GM18858 (cell line): ENCODE results near the gene MAPRE3.
A peak's percentile ranks its signal among the peaks of the same experiment; 100 is the strongest.

Source experiments
- ATAC-seq: cut with Tn5 transposase; IDR thresholded peaks from one replicate; pipeline ENCODE4 v1.9.1; 2021; ENCODE audit not compliant: unreplicated experiment

Gene MAPRE3

DNA sequence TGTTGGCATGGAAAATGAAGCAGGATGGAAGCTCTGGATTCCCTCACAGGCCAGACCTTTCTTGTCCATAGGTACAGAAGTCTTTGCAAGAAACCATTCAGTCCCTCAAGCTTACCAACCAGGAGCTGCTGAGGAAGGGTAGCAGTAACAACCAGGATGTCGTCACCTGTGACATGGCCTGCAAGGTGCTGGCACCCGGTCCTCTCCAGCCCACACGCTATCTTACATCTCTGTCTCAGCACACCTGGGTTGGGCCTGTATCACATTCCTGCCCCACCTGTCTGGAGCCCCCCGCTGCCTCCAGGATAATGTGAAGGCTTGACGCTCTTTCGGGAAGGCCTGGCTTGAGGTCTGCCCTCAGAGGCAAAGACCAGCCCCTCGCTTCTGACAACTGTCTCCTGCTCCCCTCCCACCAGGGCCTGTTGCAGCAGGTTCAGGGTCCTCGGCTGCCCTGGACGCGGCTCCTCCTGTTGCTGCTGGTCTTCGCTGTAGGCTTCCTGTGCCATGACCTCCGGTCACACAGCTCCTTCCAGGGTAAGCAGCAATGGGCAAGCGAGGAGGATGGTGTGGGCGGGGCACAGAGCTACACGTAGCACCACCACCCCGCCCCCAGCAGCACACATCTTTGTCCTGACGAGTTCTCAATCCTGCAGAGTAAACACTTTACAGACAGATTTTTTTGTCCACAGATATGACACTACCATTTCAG lies 68.3 kb downstream of the MAPRE3 start:
- ATAC-seq: no peak

DNA sequence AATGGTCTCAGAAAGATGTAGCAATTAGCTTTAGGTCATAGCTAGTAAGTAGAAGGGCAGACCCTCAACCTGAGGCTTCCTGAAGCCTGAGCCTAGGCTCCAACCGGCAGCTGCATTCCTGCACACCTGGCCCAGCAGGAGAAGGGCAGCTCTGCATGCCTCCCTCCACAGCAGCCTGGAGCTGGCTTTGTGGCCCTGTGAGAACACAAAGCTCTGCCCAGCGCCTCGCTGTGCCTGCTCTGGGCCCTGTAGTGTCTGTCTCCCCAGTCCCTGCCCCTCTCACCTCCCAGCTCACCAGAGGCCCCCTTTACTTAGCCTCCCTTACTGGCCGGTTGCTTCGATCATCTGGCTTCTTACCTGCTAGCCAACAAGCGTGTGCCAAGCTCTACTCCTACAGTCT lies 69.0 kb downstream of the MAPRE3 start:
- ATAC-seq: no peak

GRCh38 chr2:27039871-27040270 lies 69.4 kb downstream of the MAPRE3 start:
- no peak for ATAC-seq

DNA sequence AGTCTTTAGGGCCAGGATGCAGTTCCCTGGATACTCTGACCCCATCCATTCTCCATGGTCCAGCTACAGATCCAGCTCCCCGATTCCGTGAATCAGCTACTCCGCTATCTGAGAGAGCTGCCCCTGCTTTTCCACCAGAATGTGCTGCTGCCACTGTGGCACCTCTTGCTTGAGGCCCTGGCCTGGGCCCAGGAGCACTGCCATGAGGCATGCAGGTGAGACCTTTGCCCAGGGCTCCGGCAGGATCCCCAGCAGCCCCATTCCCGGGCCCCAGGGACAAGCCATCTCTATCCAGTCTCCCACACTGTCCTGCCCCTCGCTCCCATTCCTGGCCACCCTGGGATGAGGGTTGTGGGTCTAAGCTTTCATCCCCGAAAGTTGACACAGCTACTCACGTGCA lies 69.8 kb downstream of the MAPRE3 start:
- ATAC-seq: no peak

DNA sequence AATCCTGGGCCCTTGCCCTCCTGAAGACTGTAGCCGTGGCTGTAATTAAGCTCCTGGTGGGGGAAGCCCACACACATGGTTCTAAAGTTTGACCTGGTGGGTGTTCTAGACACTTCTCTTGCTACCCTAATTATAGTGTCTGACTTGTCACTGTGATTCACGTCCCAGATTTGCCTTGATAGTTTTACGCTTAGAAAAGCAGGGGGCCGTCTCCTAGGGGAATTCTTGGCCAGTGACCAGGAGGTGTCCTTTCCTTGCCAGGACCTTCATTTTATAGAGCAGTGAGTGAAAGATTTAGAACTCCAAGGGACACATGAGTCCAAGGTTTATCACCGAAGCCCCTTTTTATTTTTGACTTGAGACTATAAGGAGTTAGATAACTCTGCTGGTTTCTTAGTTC lies 71.3 kb downstream of the MAPRE3 start:
- ATAC-seq: no peak

- peak; percentile 70 for ATAC-seq
These were observed 71.8 kb downstream of the MAPRE3 start for GRCh38 chr2:27042159-27042661.

- ATAC-seq: no peak
These were observed 72.7 kb downstream of the MAPRE3 start for GRCh38 chr2:27042985-27043634.

GRCh38 chr2:27049422-27050280 lies 79.2 kb downstream of the MAPRE3 start:
- peak; percentile 21 for ATAC-seq

DNA sequence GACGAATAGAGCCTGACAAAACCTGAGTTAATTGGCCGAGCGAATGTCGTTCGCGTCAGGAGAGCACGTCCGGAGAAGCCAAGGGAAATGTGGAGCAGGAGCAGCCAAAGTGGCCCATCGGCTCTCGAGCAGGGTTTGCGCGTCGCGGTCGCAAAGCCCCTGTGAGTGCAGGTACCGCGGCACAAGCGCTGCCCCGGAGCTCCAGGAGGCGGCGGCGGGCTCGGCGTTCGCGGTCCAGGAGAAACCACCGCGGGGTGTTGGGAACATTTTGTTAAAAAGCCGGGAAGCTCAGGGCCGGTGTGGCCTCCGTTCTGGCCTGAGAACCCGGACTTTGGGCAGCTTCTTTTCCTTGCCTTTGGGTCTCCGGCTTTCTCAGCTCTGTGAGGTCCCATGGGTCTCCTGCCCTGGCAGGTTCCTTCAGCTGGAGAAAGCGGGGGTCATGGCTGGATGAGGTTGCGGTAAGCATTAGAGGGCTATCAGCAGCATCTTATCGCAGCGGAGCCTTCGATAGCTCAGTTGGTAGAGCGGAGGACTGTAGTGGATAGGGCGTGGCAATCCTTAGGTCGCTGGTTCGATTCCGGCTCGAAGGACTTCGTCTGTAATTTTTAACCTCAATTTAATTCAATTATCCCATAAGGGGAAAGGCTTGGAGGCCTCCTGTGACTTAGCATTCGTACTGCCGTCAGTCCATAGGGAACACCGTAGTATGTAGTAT lies 80.0 kb downstream of the MAPRE3 start:
- peak; percentile 35 for ATAC-seq

- ATAC-seq: peak; percentile 54
These were observed 80.8 kb downstream of the MAPRE3 start, which contains the start of gene AGBL5 for GRCh38 chr2:27050996-27051901. Gene AGBL5, plus strand, starts transcription at chr2:27051668. Its CDS starts 1,291 bp downstream, at chr2:27052959.

- no peak for ATAC-seq
These were observed 81.6 kb downstream of the MAPRE3 start for GRCh38 chr2:27051902-27052645.

DNA sequence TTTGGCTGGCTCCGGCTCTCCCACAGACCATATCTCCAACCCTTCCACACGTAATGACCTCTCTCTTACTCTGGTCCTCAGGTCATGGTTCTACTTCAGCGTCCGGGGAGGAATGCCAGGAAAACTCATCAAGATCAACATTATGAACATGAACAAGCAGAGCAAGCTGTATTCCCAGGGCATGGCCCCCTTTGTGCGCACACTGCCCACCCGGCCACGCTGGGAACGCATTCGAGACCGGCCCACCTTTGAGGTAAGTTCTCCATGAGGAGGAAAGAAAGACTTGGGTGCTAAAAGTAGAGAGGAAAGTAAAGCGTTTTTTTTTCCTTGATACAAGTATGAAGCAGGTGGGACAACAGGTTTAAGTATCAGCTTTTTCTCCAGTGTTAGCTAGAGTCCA lies 82.9 kb downstream of the MAPRE3 start:
- no peak for ATAC-seq

DNA sequence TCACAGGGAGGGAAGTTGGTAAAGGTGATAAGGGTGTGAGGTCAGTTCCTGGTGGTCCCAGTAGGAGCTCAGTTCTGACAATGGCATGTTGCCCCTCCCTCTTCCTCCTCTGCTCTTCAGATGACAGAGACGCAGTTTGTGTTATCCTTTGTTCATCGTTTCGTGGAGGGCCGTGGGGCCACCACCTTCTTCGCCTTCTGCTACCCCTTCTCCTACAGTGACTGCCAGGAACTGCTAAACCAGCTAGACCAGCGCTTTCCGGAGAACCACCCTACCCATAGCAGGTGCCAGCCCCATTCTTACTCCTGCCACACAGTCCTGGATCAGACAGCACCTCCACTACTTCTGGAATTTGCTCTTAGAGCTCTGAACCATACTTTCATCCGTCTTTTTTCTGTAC lies 83.3 kb downstream of the MAPRE3 start:
- ATAC-seq: no peak

GRCh38 chr2:27054721-27055120 lies 84.3 kb downstream of the MAPRE3 start:
- ATAC-seq: no peak

DNA sequence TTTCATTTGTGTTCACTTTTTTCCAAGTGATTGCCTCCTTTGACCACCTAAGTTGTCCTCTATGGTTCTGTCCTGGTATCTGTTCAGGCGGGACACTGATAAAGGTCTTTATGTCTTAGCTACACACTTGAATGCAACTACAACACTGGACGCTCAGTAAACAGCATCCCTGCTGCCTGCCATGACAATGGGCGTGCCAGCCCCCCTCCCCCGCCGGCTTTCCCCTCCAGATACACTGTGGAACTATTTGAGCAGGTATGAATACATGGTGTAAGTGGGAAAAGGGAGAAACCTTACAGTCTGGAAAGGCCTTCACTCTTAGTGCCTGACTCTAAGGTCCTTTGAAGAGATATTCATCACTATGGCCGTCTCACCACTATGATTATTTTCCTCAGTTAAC lies 86.7 kb downstream of the MAPRE3 start:
- no peak for ATAC-seq

DNA sequence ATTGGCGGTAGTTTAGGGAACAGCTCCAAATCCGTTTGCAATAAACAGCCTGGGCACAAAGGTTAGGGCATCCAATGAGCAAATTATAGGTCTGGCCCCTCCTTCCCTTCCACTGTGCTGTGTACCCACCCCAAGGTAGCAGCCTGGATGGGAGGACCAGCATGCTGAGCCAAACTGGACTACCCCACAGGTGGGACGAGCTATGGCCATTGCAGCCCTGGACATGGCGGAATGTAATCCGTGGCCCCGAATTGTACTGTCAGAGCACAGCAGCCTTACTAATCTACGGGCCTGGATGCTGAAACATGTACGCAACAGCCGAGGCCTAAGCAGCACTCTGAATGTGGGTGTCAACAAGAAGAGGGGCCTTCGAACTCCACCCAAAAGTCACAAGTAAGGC lies 87.8 kb downstream of the MAPRE3 start:
- ATAC-seq: no peak

DNA sequence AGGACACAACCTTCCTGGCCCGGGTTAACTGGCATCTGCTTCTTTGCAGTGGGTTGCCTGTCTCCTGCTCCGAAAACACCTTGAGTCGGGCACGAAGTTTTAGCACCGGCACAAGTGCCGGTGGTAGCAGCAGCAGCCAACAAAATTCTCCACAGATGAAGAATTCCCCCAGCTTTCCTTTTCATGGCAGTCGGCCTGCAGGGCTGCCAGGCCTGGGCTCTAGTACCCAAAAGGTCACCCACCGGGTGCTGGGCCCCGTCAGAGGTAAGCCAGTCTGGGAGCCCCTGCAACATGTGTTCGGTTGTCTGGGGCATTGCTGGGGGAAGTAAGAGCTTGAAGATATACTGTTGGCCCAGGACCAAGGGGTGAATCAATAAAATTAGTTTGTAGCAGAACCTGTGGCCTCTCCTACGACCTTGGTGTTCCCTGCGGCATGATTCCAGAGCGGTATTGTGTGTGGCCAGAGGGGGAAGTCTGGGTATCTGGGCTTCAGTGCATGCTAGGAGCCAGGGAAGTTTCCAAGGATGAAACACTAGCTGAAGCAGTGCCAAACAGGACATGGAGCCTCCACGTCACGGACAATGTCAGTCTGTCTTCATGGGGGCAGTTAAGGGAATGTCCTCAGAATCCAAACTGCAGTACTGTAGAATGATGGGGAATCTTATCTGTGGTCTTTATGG lies 88.8 kb downstream of the MAPRE3 start:
- ATAC-seq: no peak

DNA sequence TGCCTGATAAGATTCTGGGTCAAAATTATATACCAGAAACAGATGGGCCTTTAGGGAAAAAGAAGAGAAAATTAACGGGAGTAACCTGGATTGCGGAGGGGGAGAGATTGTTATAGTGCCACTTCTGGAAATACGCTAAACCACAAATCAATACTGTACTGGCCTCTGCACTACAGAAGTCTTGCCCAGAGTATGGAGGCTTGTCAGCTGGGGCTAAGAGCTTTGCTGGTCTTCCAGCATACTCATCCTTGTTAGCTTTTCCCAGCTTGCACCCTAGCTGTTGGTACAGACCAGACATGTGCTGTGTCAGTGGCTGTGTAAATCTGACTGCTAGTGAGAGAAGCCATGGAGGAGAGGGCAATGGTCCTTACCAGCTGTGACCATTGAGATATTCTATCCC lies 89.9 kb downstream of the MAPRE3 start:
- ATAC-seq: no peak

GRCh38 chr2:27065128-27065527 lies 94.7 kb downstream of the MAPRE3 start:
- no peak for ATAC-seq
